ENCODE measurements around the gene NXPH1. TPM values are rescaled to one million over a fixed set of nuclear protein-coding genes. Genes with fewer than 3 reads are reported as not detected.

Gene NXPH1
- polyA plus RNA-seq, 1 donor from 2014 or later = 15.9 TPM

DNA sequence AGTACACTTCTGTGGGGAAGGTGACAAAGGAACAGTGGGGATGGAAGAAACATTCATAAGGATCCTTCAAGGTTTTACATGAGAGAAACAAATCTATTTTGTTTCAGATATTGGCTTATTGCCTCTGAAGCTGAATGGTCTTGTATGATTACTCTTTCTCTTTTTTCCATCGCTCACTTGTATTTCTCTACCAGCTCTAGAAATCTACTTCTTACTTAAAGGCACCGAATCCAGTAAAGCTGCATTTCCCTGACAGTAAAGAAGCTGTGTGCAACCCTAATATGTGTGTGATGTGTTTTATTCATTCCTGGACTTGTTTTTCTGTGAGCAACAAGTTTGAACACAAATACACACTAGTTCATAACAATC lies 45.2 kb upstream of the NXPH1 start:
- no peaks in the 10 kb centered on the region for H3K36me3 ChIP-seq (ENCODE audit: insufficient read depth, low read length)
- H3K4me3 ChIP-seq (ENCODE audit: low read length) = no peak overlapping the region
- H3K27me3 ChIP-seq (ENCODE audit: insufficient read depth, low read depth, low read length) = no peaks in the 10 kb centered on the region
- no peaks in the 10 kb centered on the region for H4K20me1 ChIP-seq (ENCODE audit: insufficient read depth)
- no peaks in the 10 kb centered on the region for H3K79me2 ChIP-seq (replicated peaks; ENCODE audit: insufficient read depth, low read length)
- no peak overlapping the region for H2AFZ ChIP-seq (ENCODE audit: low read depth, low read length)
- H3K9me3 ChIP-seq (ENCODE audit: low read length) = no peaks in the 10 kb centered on the region
- TF ChIP-seq EZH2 (IDR thresholded peaks at IDR 0.05; ENCODE audit: borderline replicate concordance, insufficient read depth, low read length, poor library complexity, severe bottlenecking) (no peak), POLR2AphosphoS5 (IDR thresholded peaks at IDR 0.05) (no peak), SMC3 (conservative IDR thresholded peaks at IDR 0.05; ENCODE audit: poor library complexity) (no peak), EP300 (conservative IDR thresholded peaks at IDR 0.05; ENCODE audit: poor library complexity, severe bottlenecking) (no peak), RAD21 (conservative IDR thresholded peaks at IDR 0.05) (no peak), TAF1 (IDR thresholded peaks at IDR 0.05; ENCODE audit: low read depth) (no peak), MXI1 (conservative IDR thresholded peaks at IDR 0.05; ENCODE audit: poor library complexity, severe bottlenecking) (no peak)
- TF ChIP-seq, protein P1, sequence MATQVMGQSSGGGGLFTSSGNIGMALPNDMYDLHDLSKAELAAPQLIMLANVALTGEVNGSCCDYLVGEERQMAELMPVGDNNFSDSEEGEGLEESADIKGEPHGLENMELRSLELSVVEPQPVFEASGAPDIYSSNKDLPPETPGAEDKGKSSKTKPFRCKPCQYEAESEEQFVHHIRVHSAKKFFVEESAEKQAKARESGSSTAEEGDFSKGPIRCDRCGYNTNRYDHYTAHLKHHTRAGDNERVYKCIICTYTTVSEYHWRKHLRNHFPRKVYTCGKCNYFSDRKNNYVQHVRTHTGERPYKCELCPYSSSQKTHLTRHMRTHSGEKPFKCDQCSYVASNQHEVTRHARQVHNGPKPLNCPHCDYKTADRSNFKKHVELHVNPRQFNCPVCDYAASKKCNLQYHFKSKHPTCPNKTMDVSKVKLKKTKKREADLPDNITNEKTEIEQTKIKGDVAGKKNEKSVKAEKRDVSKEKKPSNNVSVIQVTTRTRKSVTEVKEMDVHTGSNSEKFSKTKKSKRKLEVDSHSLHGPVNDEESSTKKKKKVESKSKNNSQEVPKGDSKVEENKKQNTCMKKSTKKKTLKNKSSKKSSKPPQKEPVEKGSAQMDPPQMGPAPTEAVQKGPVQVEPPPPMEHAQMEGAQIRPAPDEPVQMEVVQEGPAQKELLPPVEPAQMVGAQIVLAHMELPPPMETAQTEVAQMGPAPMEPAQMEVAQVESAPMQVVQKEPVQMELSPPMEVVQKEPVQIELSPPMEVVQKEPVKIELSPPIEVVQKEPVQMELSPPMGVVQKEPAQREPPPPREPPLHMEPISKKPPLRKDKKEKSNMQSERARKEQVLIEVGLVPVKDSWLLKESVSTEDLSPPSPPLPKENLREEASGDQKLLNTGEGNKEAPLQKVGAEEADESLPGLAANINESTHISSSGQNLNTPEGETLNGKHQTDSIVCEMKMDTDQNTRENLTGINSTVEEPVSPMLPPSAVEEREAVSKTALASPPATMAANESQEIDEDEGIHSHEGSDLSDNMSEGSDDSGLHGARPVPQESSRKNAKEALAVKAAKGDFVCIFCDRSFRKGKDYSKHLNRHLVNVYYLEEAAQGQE (IDR thresholded peaks at IDR 0.05; ENCODE audit: borderline replicate concordance) = no peak
- TF ChIP-seq, protein P2, sequence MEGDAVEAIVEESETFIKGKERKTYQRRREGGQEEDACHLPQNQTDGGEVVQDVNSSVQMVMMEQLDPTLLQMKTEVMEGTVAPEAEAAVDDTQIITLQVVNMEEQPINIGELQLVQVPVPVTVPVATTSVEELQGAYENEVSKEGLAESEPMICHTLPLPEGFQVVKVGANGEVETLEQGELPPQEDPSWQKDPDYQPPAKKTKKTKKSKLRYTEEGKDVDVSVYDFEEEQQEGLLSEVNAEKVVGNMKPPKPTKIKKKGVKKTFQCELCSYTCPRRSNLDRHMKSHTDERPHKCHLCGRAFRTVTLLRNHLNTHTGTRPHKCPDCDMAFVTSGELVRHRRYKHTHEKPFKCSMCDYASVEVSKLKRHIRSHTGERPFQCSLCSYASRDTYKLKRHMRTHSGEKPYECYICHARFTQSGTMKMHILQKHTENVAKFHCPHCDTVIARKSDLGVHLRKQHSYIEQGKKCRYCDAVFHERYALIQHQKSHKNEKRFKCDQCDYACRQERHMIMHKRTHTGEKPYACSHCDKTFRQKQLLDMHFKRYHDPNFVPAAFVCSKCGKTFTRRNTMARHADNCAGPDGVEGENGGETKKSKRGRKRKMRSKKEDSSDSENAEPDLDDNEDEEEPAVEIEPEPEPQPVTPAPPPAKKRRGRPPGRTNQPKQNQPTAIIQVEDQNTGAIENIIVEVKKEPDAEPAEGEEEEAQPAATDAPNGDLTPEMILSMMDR (IDR thresholded peaks at IDR 0.05; ENCODE audit: poor library complexity, severe bottlenecking) = no peak
- H3K9me2 ChIP-seq (ENCODE audit: insufficient read depth, low read length) = no peaks in the 10 kb centered on the region
- H3F3A ChIP-seq (ENCODE audit: insufficient read depth, low read length, poor library complexity, severe bottlenecking) = no peaks in the 10 kb centered on the region
- no peak overlapping the region for H3K9ac ChIP-seq (ENCODE audit: low read length)
- no peak overlapping the region for H3K4me2 ChIP-seq (ENCODE audit: low read length)
- H3K27ac ChIP-seq (ENCODE audit: low read length) = no peak overlapping the region

DNA sequence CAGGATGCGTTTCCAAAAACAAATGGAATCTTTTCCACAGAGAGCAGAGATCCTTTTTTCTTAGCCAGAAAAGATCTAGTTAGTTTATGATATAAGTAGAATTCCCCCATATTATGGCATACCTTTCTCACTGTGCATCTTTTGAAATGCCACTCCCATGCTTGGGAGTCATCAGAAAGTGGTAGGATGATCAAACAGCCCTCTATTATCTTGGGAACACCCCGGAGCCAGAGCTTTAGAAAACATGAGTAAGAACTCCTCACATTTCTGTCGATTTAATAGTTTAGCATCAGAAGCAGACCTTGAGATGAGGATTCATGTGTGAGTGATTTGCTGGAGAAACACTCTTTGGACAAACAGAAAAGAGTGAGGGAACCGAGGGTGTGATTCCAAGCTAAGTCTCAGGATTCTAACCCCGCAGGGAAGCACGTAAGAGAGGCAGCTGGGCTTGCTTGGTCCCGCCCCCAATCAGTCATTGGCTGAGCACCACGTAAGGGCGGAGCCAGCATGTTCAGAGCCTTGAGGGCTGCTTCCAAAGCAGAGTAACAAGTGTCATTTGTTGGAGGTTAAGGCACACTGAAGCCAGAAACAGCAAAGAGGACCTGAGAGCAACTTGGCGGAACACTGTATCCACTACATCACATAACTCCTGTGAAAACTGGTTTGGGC lies 43.7 kb upstream of the NXPH1 start:
- Histone ChIP-seq H3K27me3 (ENCODE audit: insufficient read depth, low read depth, low read length) (no peaks in the 10 kb centered on the region), H3K4me2 (ENCODE audit: low read length) (no peak overlapping the region), H2AFZ (ENCODE audit: low read depth, low read length) (no peak overlapping the region), H3K9me3 (ENCODE audit: low read length) (no peaks in the 10 kb centered on the region), H3K79me2 (replicated peaks; ENCODE audit: insufficient read depth, low read length) (no peaks in the 10 kb centered on the region), H3K9ac (ENCODE audit: low read length) (no peak overlapping the region), H3K4me3 (ENCODE audit: low read length) (no peak overlapping the region), H3K27ac (ENCODE audit: low read length) (no peak overlapping the region), H3K36me3 (ENCODE audit: insufficient read depth, low read length) (no peaks in the 10 kb centered on the region), H3K9me2 (ENCODE audit: insufficient read depth, low read length) (no peaks in the 10 kb centered on the region), H3F3A (ENCODE audit: insufficient read depth, low read length, poor library complexity, severe bottlenecking) (no peaks in the 10 kb centered on the region), H4K20me1 (ENCODE audit: insufficient read depth) (no peaks in the 10 kb centered on the region)
- TF ChIP-seq RAD21 (conservative IDR thresholded peaks at IDR 0.05) = no peak

Measured in neural cell (in vitro differentiated cells).